ENCODE results near the gene HECTD2. TPM values are rescaled to one million over a fixed set of nuclear protein-coding genes. Genes with fewer than 3 reads are reported as not detected.
A peak's percentile ranks its signal among the peaks of the same experiment; 100 is the strongest.

HECTD2 gene
- total RNA-seq, 1 experiment from 2014 or later = 20.9 TPM

DNA sequence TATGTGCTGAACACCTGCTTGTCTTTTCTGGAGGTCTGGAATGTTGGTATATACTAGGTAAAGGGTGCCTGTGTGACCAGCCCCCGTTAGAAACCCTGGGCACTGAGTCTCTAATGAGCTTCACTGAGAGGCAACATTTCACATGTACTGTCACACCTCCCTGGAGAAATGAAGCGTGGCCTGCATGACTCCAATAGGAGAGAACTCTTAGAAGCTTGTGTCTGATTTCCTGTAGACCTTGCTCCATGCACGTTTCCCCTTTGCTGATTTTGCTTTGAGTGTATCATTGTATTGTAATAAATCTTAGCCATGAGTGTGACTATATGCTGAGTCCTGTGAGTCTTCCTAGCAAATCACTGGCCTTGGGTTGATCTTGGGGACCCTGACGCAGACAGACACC lies 139.9 kb downstream of the HECTD2 start:
- TF ChIP-seq, protein P1, sequence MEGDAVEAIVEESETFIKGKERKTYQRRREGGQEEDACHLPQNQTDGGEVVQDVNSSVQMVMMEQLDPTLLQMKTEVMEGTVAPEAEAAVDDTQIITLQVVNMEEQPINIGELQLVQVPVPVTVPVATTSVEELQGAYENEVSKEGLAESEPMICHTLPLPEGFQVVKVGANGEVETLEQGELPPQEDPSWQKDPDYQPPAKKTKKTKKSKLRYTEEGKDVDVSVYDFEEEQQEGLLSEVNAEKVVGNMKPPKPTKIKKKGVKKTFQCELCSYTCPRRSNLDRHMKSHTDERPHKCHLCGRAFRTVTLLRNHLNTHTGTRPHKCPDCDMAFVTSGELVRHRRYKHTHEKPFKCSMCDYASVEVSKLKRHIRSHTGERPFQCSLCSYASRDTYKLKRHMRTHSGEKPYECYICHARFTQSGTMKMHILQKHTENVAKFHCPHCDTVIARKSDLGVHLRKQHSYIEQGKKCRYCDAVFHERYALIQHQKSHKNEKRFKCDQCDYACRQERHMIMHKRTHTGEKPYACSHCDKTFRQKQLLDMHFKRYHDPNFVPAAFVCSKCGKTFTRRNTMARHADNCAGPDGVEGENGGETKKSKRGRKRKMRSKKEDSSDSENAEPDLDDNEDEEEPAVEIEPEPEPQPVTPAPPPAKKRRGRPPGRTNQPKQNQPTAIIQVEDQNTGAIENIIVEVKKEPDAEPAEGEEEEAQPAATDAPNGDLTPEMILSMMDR (conservative IDR thresholded peaks at IDR 0.05; ENCODE audit: low read depth, low read length) = no peak
- TF ChIP-seq EZH2 (IDR thresholded peaks at IDR 0.05; ENCODE audit: borderline replicate concordance, low read depth, low read length, poor library complexity, severe bottlenecking) = no peak
- H3K27me3 ChIP-seq (replicated peaks; ENCODE audit: insufficient read depth, low read depth, low read length, poor library complexity) = no peaks in the 10 kb centered on the region
- intact Hi-C loops (cut with micrococcal nuclease; ENCODE audit: unreplicated experiment) = loop anchor here (2.0 to 5.0 kb wide), 3 partner anchors 142 to 362 kb away; no protein-coding TSS in a partner anchor
- H3K36me3 ChIP-seq (ENCODE audit: insufficient read depth, low read length, poor library complexity, severe bottlenecking) = no peaks in the 10 kb centered on the region
- POLR2A ChIA-PET (ENCODE audit: low non-redundant PET) = no interaction called here
- no peaks in the 10 kb centered on the region for H3K9me3 ChIP-seq (ENCODE audit: low read depth, low read length, poor library complexity, severe bottlenecking)
- no TSS peak for BruUV-seq (replicated peaks)
- no peak overlapping the region for H3K27ac ChIP-seq (ENCODE audit: low read depth, low read length, poor library complexity, severe bottlenecking)
- no peak for DNase-seq (ENCODE audit: low spot score)
- H3K4me3 ChIP-seq (ENCODE audit: low read depth, low read length, poor library complexity, severe bottlenecking) = no peak overlapping the region
- CTCF ChIA-PET = interaction anchor here (0.6 kb wide), 1 partner anchor 93 kb away, joined by 3 read pairs; no protein-coding TSS in a partner anchor
- peaks cover 8% of the 10 kb centered on the region for H3K4me1 ChIP-seq (ENCODE audit: insufficient read depth, low read length, poor library complexity, severe bottlenecking)

DNA sequence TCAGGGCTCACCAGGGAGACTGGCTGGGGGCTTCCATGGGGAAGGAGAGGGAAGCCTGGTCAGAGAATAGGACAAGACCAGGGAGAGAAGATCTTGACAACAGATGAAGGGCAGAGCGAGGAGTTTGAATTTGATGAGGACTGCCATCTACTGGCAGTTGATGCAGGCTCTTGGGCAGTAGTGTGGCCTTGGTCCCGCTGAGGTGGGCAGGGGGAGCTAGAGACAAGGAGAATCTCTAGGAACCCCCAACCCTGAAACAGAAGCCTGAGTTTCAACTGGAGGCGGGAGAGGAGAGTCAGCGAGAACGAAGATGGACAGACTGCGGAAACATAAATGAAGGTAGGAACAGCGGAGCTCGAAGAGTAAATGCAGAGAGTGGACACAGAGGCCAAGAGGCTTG lies 141.7 kb downstream of the HECTD2 start:
- CTCF ChIA-PET = interaction anchor here (0.6 to 2.0 kb wide), 6 partner anchors 10 to 253 kb away, joined by 3 to 18 read pairs (median 6); no protein-coding TSS in a partner anchor
- no TSS peak for BruUV-seq (replicated peaks)
- no peaks in the 10 kb centered on the region for H3K9me3 ChIP-seq (ENCODE audit: low read depth, low read length, poor library complexity, severe bottlenecking)
- no peaks in the 10 kb centered on the region for H3K27me3 ChIP-seq (replicated peaks; ENCODE audit: insufficient read depth, low read depth, low read length, poor library complexity)
- DNase-seq (ENCODE audit: low spot score) = peak; percentile 78
- no peak overlapping the region for H3K27ac ChIP-seq (ENCODE audit: low read depth, low read length, poor library complexity, severe bottlenecking)
- TF ChIP-seq, protein P1 (conservative IDR thresholded peaks at IDR 0.05; ENCODE audit: low read depth, low read length) = peak; percentile 94
- no peak for TF ChIP-seq EZH2 (IDR thresholded peaks at IDR 0.05; ENCODE audit: borderline replicate concordance, low read depth, low read length, poor library complexity, severe bottlenecking)
- H3K4me3 ChIP-seq (ENCODE audit: low read depth, low read length, poor library complexity, severe bottlenecking) = no peak overlapping the region
- intact Hi-C loops (cut with micrococcal nuclease; ENCODE audit: unreplicated experiment) = loop anchor here (1.0 to 5.0 kb wide), 6 partner anchors 57 to 360 kb away; no protein-coding TSS in a partner anchor
- H3K4me1 ChIP-seq (ENCODE audit: insufficient read depth, low read length, poor library complexity, severe bottlenecking) = peaks cover 3% of the 10 kb centered on the region
- no peaks in the 10 kb centered on the region for H3K36me3 ChIP-seq (ENCODE audit: insufficient read depth, low read length, poor library complexity, severe bottlenecking)
- POLR2A ChIA-PET (ENCODE audit: low non-redundant PET) = no interaction called here

DNA sequence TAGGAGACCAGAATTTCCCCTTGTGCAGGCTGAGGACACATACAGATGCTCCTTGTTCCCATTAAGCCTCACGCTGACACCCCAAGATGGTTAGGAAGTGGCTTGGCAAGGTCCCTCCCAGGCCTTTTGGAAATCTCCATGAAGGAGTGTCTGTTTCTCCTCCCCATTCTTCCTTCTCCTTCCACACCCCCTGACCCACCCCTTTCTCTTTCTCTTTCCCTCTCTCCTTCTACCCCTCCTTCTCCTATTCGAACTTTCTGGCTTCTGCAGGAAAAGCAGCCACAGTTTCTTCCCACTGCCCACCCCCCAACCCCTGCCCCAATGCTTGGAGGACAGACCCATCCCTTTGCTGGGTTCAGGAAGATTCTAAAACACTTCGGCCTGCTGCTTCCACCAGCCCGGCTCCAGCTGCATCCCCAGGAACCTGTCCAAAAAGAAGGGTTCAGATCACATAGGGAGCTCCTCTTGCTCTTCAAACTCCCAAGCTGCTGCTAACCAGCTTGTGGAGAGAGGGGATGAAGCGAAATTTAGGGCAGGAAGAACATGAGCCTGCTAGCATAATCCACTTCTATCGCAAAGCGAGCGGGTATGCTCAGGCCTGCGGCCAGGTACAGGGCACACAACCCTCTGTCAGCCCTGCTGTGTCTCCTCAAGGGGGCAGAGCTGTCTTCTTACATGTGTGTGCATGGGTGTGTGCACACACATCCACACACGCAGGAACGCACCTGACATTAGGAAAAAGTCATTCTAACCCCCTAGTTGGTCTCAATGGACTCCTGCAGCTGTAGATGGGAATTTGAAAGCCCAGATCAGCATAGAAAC lies 142.3 kb downstream of the HECTD2 start:
- BruUV-seq (replicated peaks) = no TSS peak
- DNase-seq (ENCODE audit: low spot score) = no peak

More for the DNA sequence above, 142.3 kb downstream of the HECTD2 start:
- Histone ChIP-seq H3K27me3 (replicated peaks; ENCODE audit: insufficient read depth, low read depth, low read length, poor library complexity) (no peaks in the 10 kb centered on the region), H3K27ac (ENCODE audit: low read depth, low read length, poor library complexity, severe bottlenecking) (no peak overlapping the region), H3K4me3 (ENCODE audit: low read depth, low read length, poor library complexity, severe bottlenecking) (no peak overlapping the region), H3K9me3 (ENCODE audit: low read depth, low read length, poor library complexity, severe bottlenecking) (no peaks in the 10 kb centered on the region), H3K4me1 (ENCODE audit: insufficient read depth, low read length, poor library complexity, severe bottlenecking) (peaks cover 3% of the 10 kb centered on the region), H3K36me3 (ENCODE audit: insufficient read depth, low read length, poor library complexity, severe bottlenecking) (no peaks in the 10 kb centered on the region)
- ChIA-PET POLR2A (ENCODE audit: low non-redundant PET) (no interaction called here), CTCF (interaction anchor here (0.6 to 2.0 kb wide), 6 partner anchors 11 to 254 kb away, joined by 3 to 18 read pairs (median 6); no protein-coding TSS in a partner anchor)
- intact Hi-C loops (cut with micrococcal nuclease; ENCODE audit: unreplicated experiment) = loop anchor here (1.0 to 5.0 kb wide), 5 partner anchors 58 to 360 kb away; no protein-coding TSS in a partner anchor
- no peak for TF ChIP-seq EZH2 (IDR thresholded peaks at IDR 0.05; ENCODE audit: borderline replicate concordance, low read depth, low read length, poor library complexity, severe bottlenecking)
- TF ChIP-seq, protein P1 (conservative IDR thresholded peaks at IDR 0.05; ENCODE audit: low read depth, low read length) = peak; percentile 51

All from A673 (cell line).